ENCODE measurements around the gene A2ML1. TPM values are rescaled to one million over a fixed set of nuclear protein-coding genes. Genes with fewer than 3 reads are reported as not detected.

A2ML1 gene
- total and polyA plus RNA-seq, 2 experiments from 2014 or later, result not detected

- WGBS, 2 experiments (ENCODE audit: low coverage in 1 of 2, low lambda C conversion rate in 2 of 2, missing lambda C conversion rate in 2 of 2), result 45 to 48% methylated on average over 6 to 7 of the region's 8 CpGs
- in situ Hi-C loops (cut with MboI), result no loop called here
- no peaks in the 10 kb centered on the region for H4K20me1 ChIP-seq (ENCODE audit: insufficient read depth)
Measured at GRCh38 chr12:8840938-8841633, 18.7 kb downstream of the A2ML1 start.

GRCh38 chr12:8841778-8842177 lies 19.4 kb downstream of the A2ML1 start:
- Histone ChIP-seq H3K27me3 (replicated peaks; ENCODE audit: insufficient read depth) (no peaks in the 10 kb centered on the region), H3K79me2 (ENCODE audit: insufficient read depth) (no peaks in the 10 kb centered on the region), H2AFZ (no peak overlapping the region), H3K9ac (no peak overlapping the region), H3K4me3 (no peak overlapping the region), H3K9me2 (ENCODE audit: insufficient read depth) (no peaks in the 10 kb centered on the region), H3K36me3 (ENCODE audit: low read depth) (no peaks in the 10 kb centered on the region), H3K27ac (no peak overlapping the region), H3K9me3 (ENCODE audit: low read depth) (no peaks in the 10 kb centered on the region), H4K20me1 (ENCODE audit: insufficient read depth) (no peaks in the 10 kb centered on the region), H3K4me1 (ENCODE audit: insufficient read depth) (no peaks in the 10 kb centered on the region), H3F3A (ENCODE audit: insufficient read depth) (no peaks in the 10 kb centered on the region), H3K4me2 (ENCODE audit: unreplicated experiment) (no peak overlapping the region)
- TF ChIP-seq EZH2phosphoT487 (IDR thresholded peaks at IDR 0.05; ENCODE audit: insufficient read depth, low read depth) (no peak), EZH2 (IDR thresholded peaks at IDR 0.05; ENCODE audit: insufficient read depth, poor library complexity, severe bottlenecking) (no peak)
- in situ Hi-C loops (cut with MboI), result no loop called here
- no peak for DNase-seq
- 50 to 51% methylated on average over 4 of the region's 4 CpGs for WGBS, 2 experiments (ENCODE audit: low coverage in 1 of 2, low lambda C conversion rate in 2 of 2, missing lambda C conversion rate in 2 of 2)

More at GRCh38 chr12:8840938-8841633, 18.7 kb downstream of the A2ML1 start:
- no peak overlapping the region for H2AFZ ChIP-seq
- H3K79me2 ChIP-seq (ENCODE audit: insufficient read depth), result no peaks in the 10 kb centered on the region
- H3F3A ChIP-seq (ENCODE audit: insufficient read depth), result no peaks in the 10 kb centered on the region
- no peaks in the 10 kb centered on the region for H3K9me3 ChIP-seq (ENCODE audit: low read depth)
- H3K36me3 ChIP-seq (ENCODE audit: low read depth), result no peaks in the 10 kb centered on the region
- no peaks in the 10 kb centered on the region for H3K27me3 ChIP-seq (replicated peaks; ENCODE audit: insufficient read depth)
- H3K9ac ChIP-seq, result no peak overlapping the region
- no peak overlapping the region for H3K4me3 ChIP-seq
- H3K4me1 ChIP-seq (ENCODE audit: insufficient read depth), result no peaks in the 10 kb centered on the region
- H3K9me2 ChIP-seq (ENCODE audit: insufficient read depth), result no peaks in the 10 kb centered on the region
- TF ChIP-seq EZH2 (IDR thresholded peaks at IDR 0.05; ENCODE audit: insufficient read depth, poor library complexity, severe bottlenecking), result no peak
- no peak for TF ChIP-seq EZH2phosphoT487 (IDR thresholded peaks at IDR 0.05; ENCODE audit: insufficient read depth, low read depth)
- DNase-seq, result no peak
- no peak overlapping the region for H3K4me2 ChIP-seq (ENCODE audit: unreplicated experiment)
- no peak overlapping the region for H3K27ac ChIP-seq

DNA sequence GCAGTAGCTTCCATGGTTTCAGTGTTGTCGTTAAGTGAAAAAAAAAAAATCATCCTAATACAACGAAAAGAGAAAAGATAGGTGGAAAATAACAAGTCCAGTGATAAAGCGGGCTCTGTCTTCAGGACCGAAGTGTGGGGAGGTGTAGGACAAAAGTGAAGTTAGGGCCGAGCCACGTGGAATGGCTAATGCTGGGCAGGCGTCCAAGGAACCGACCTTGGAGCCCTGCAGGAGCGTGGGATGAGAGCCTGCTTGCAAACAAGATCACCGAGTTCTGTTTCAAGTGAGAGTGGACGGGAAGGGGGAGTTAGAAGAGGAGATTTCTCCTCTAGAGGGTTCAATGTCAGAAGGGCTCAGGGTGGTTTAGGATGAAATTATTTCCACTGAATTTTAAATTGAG lies 22.2 kb downstream of the A2ML1 start:
- no peaks in the 10 kb centered on the region for H3K9me3 ChIP-seq (ENCODE audit: low read depth)
- no peaks in the 10 kb centered on the region for H3K79me2 ChIP-seq (ENCODE audit: insufficient read depth)
- no peak for TF ChIP-seq EZH2 (IDR thresholded peaks at IDR 0.05; ENCODE audit: insufficient read depth, poor library complexity, severe bottlenecking)
- no peak for TF ChIP-seq EZH2phosphoT487 (IDR thresholded peaks at IDR 0.05; ENCODE audit: insufficient read depth, low read depth)
- no peak overlapping the region for H2AFZ ChIP-seq
- no peak overlapping the region for H3K4me2 ChIP-seq (ENCODE audit: unreplicated experiment)
- no peaks in the 10 kb centered on the region for H3K9me2 ChIP-seq (ENCODE audit: insufficient read depth)
- H3K36me3 ChIP-seq (ENCODE audit: low read depth), result no peaks in the 10 kb centered on the region
- H4K20me1 ChIP-seq (ENCODE audit: insufficient read depth), result no peaks in the 10 kb centered on the region
- no peaks in the 10 kb centered on the region for H3F3A ChIP-seq (ENCODE audit: insufficient read depth)
- no peak for DNase-seq
- in situ Hi-C loops (cut with MboI), result no loop called here
- no peak overlapping the region for H3K9ac ChIP-seq
- 46 to 58% methylated on average over 11 of the region's 11 CpGs for WGBS, 2 experiments (ENCODE audit: low coverage in 1 of 2, low lambda C conversion rate in 2 of 2, missing lambda C conversion rate in 2 of 2)
- no peak overlapping the region for H3K27ac ChIP-seq
- H3K4me1 ChIP-seq (ENCODE audit: insufficient read depth), result no peaks in the 10 kb centered on the region
- H3K4me3 ChIP-seq, result no peak overlapping the region
- H3K27me3 ChIP-seq (replicated peaks; ENCODE audit: insufficient read depth), result no peaks in the 10 kb centered on the region

DNA sequence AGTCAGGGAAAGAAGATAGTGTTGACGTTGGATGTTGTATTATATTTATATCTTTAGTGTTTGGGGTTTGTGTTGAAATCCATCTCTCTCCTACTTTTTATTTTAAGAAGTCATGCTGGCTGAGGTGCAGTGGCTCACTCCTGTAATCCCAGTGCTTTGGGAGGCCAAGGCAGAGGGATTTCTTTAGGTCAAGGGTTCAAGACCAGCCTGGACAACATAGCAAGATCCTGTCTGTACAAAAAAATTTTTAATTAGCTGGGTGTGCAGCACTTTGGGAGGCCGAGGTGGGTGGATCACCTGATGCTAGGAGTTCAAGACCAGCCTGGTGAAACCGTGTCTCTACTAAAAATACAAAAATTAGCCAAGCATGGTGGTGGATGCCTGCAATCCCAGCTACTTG lies 23.9 kb downstream of the A2ML1 start:
- H4K20me1 ChIP-seq (ENCODE audit: insufficient read depth), result no peaks in the 10 kb centered on the region
- H3F3A ChIP-seq (ENCODE audit: insufficient read depth), result no peaks in the 10 kb centered on the region
- no peaks in the 10 kb centered on the region for H3K36me3 ChIP-seq (ENCODE audit: low read depth)
- H3K9me3 ChIP-seq (ENCODE audit: low read depth), result no peaks in the 10 kb centered on the region
- H3K4me3 ChIP-seq, result no peak overlapping the region
- 40 to 45% methylated on average over 3 of the region's 3 CpGs for WGBS, 2 experiments (ENCODE audit: low coverage in 1 of 2, low lambda C conversion rate in 2 of 2, missing lambda C conversion rate in 2 of 2)
- H3K27me3 ChIP-seq (replicated peaks; ENCODE audit: insufficient read depth), result no peaks in the 10 kb centered on the region
- no peaks in the 10 kb centered on the region for H3K79me2 ChIP-seq (ENCODE audit: insufficient read depth)
- TF ChIP-seq EZH2 (IDR thresholded peaks at IDR 0.05; ENCODE audit: insufficient read depth, poor library complexity, severe bottlenecking), result no peak
- TF ChIP-seq EZH2phosphoT487 (IDR thresholded peaks at IDR 0.05; ENCODE audit: insufficient read depth, low read depth), result no peak
- no peak overlapping the region for H3K4me2 ChIP-seq (ENCODE audit: unreplicated experiment)
- H3K9ac ChIP-seq, result no peak overlapping the region
- no peak for DNase-seq
- in situ Hi-C loops (cut with MboI), result no loop called here
- H2AFZ ChIP-seq, result no peak overlapping the region
- no peaks in the 10 kb centered on the region for H3K9me2 ChIP-seq (ENCODE audit: insufficient read depth)
- H3K27ac ChIP-seq, result no peak overlapping the region
- H3K4me1 ChIP-seq (ENCODE audit: insufficient read depth), result no peaks in the 10 kb centered on the region

All from GM23248 (cell line).